ENCODE results near the gene KLK7. TPM values are rescaled to one million over a fixed set of nuclear protein-coding genes. Genes with fewer than 3 reads are reported as not detected.

Gene KLK7
- not detected in 2 replicates for total RNA-seq

DNA sequence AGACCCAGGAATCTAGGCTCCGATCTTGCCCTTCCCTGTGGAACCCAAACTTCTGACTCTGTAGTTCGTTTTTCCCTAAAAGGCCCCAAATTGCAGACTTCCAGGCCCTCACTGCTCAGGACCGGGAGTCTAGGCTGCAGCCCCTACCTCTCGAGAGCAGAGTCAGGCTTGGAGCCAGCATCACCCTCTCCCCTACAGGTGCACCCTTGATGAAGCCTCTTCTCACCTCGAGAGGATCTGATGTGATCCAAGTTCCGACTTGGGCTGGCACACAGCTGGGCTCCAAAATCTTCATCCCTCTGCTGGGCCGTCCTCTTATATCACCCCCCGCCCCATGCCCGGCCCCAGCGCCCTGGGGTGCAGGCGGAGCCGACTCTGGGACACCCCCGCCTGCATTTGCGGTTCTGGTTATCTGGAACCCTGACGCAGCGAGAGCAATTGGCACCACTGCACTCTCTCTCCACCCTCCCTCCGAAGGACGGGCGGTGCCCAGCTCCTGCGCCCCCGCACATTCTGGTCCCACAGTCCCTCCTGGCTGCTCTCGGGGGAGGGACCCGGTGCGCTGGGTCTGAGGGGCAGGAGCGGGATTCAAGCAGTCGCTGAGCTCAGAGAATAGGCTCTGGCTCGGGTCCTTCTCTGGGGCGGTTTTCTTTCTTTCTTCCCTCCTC, at the start of gene KLK7:
Gene KLK7 (minus strand): TSS at position 293 of the 668 bp plus-strand sequence. CDS start 1,518 bp downstream, outside the sequence.

DNA sequence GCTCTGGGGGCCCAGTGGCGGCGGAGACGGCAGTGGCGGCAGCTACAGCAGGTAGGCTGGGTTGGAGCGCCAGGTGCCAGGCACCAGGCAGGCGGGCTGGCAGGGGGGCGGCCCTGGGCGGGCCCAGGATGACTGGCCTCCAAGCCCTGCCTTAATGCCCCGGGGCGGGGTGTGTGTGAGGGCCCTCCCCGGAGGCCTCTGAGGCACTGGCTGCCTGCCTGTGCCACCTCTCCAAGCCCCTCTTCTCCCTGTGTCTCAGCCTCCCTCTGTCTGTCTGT, 42.8 kb upstream of the KLK7 start, which contains the start of gene KLK11:
Gene KLK11 (minus strand): TSS at position 63 of the 278 bp plus-strand sequence. CDS start 985 bp downstream, outside the sequence.

DNA sequence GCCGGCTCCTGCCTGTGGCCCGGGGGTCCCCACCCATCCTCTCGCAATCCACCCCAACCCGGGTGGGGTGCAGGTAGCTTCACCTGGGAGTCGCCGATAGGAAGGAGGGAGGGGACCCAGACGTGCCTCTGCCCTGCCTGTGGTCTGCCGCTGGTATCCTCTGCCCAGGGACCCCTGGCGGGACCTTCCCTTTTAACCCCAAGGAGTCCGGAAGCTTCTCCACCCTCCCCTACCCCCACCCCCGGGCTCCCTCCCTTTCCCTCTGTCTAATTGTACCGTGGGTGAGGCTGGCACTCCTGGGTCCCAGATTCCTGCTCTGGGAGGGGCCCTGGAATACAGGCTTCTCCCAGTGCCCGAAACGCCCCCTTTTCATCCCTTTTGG, 35.8 kb upstream of the KLK7 start, which contains the start of gene KLK10:
Gene KLK10 (minus strand): TSS at position 166 of the 382 bp plus-strand sequence. CDS start 579 bp downstream, outside the sequence.

DNA sequence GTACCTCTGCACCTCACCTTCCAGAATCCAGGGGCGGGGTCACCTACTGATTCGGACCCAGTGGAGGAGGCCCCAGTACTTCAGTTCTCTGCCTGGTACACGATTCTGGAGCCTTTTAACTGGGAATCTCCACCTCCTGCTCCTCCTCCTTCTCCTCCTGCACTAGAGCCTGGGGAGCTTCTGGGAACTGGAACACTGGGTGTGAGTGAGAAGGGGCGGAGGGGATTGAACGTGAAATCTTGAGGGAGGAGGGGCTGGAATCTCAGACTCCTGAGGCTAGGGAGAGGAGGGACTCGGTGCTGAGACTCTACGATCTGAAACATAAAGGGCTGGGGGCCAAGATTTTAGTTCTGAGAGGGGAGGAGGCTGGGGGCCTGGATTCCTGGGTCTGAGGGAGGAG, 17.8 kb upstream of the KLK7 start, which contains the start of gene KLK8:
Gene KLK8 (minus strand): TSS at position 90 of the 400 bp plus-strand sequence. CDS start 437 bp downstream, outside the sequence.

DNA sequence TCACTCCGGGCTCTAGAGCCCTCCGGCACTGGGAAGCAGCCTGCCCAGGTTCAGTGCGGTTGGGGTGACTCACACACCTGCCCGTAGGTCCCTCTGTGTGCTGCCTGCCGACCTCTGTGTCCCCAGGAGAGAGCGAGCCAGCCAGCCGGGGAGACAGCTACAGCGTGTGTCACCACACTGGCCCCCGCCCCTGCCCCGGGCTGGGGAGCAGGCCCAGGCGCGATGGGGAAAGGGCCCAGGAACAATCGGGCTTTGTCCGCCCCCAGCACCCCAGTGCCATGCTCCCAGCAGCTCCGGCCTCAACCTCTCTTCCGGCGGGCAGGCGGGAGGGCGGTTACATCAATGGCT, 14.3 kb downstream of the KLK7 start, which contains the start of gene KLK6:
Gene KLK6 (minus strand): TSS at position 179 of the 348 bp plus-strand sequence. CDS start 1,487 bp downstream, outside the sequence.

DNA sequence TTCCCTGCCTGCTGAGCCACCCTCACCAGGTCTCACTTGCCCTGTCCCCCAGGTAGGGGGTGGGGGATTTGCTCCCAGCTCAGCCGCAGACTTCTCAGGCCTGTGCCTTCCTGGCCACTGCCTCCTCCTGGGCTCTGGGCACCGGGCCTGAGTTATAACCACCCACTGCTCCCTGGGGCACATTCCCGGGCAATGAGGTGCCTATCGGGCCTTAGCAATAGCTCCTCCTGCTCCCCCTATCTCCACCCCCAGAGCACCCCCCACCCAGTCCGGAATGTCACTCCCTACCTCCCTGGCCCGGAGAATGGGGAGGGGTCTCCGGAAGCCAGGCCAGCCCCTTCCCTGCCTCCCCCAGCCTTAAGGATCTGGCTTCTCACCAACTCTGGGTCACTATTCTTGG, 30.8 kb downstream of the KLK7 start, which contains the start of gene KLK5:
Gene KLK5 (minus strand): TSS at position 129 of the 400 bp plus-strand sequence. CDS start 381 bp downstream, outside the sequence.

Other genes starting within 250 kb of the KLK7 start
- gene GPR32, start 213.5 kb downstream of the KLK7 start, total RNA-seq, result not detected in 2 replicates
- gene ACP4, start 193.5 kb downstream of the KLK7 start, total RNA-seq, result not detected in 2 replicates
- gene KLK1, start 160.1 kb downstream of the KLK7 start, total RNA-seq, result not detected in 2 replicates
- not detected in 2 replicates for gene KLK15, start 150.3 kb downstream of the KLK7 start, total RNA-seq
- gene KLK3, start 129.0 kb downstream of the KLK7 start, total RNA-seq, result 0.16 TPM in 1 of 2 replicates, not detected in the other
- not detected in 2 replicates for gene KLK2, start 110.5 kb downstream of the KLK7 start, total RNA-seq
- not detected in 2 replicates for gene KLK4, start 72.5 kb downstream of the KLK7 start, total RNA-seq
- not detected in 2 replicates for gene KLK5, start 30.9 kb downstream of the KLK7 start, total RNA-seq
- gene KLK6, start 14.3 kb downstream of the KLK7 start, total RNA-seq, result not detected in 2 replicates
- under 0.01 TPM in 1 of 2 replicates, not detected in the other for gene KLK8, start 17.7 kb upstream of the KLK7 start, total RNA-seq
- gene KLK10, start 35.8 kb upstream of the KLK7 start, total RNA-seq, result 2.3 TPM in 1 of 2 replicates, not detected in the other
- gene KLK11, start 42.7 kb upstream of the KLK7 start, total RNA-seq, result not detected in 2 replicates
- not detected in 2 replicates for gene KLK12, start 51.1 kb upstream of the KLK7 start, total RNA-seq
- not detected in 2 replicates for gene KLK13, start 81.2 kb upstream of the KLK7 start, total RNA-seq
- gene KLK14, start 99.0 kb upstream of the KLK7 start, total RNA-seq, result not detected in 2 replicates
- gene CTU1, start 124.5 kb upstream of the KLK7 start, total RNA-seq, result 3.9 and 5.4 TPM in 2 replicates
- gene SIGLEC9, start 141.0 kb upstream of the KLK7 start, total RNA-seq, result 0.06 TPM in 1 of 2 replicates, not detected in the other
- gene SIGLEC7, start 158.4 kb upstream of the KLK7 start, total RNA-seq, result not detected in 2 replicates
- gene CD33, start 241.2 kb upstream of the KLK7 start, total RNA-seq, result not detected in 2 replicates